Gastrocnemius medialis (tissue), 4 donors: ENCODE data around the gene ABI3BP. TPM values are rescaled to one million over a fixed set of nuclear protein-coding genes. Genes with fewer than 3 reads are reported as not detected.

Experiments
- ATAC-seq, 2 donors: fragments of 150-250 bp; one replicate each; pipeline ENCODE4 v1.9.1; 2016
- DNase-seq, 2 donors: peaks; one replicate each; pipeline ENCODE4 v3.0.0-alpha.2; 2019
- H3K27ac ChIP-seq, 4 donors: fragments of 200-600 bp; sonication (generic); 1 replicate in 1 of 4; 2 replicates in 3 of 4; pipeline ENCODE4 v1.5.1; 2016 to 2018; ENCODE audit warnings: mild to moderate bottlenecking in 2 of 4, moderate library complexity in 1 of 4
- H3K27me3 ChIP-seq, 3 donors: fragments of 200-600 bp; sonication (generic) in 2 of 3; 1 replicate in 1 of 3; 2 replicates in 2 of 3; pipeline versions ENCODE4 v1.5.1 to v1.6.0; 2016 to 2019; ENCODE audit warnings: mild to moderate bottlenecking in 1 of 3, moderate library complexity in 1 of 3
- H3K36me3 ChIP-seq, 2 donors: fragments of 200-600 bp; sonication (generic) in 1 of 2; one replicate each; pipeline ENCODE4 v1.5.1; 2017 to 2018
- H3K4me1 ChIP-seq, 2 donors: fragments of 200-600 bp; sonication (generic) in 1 of 2; one replicate each; pipeline ENCODE4 v1.5.1; 2016 to 2017; ENCODE audit warnings: mild to moderate bottlenecking in 2 of 2
- H3K4me3 ChIP-seq, 4 donors: fragments of 200-600 bp; sonication (generic) in 3 of 4; 1 replicate in 1 of 4; 2 replicates in 3 of 4; pipeline ENCODE4 v1.5.1; 2016 to 2019; ENCODE audit warnings: mild to moderate bottlenecking in 2 of 4
- H3K9me3 ChIP-seq, 3 donors: fragments of 200-600 bp; sonication (generic) in 2 of 3; 1 replicate in 1 of 3; 2 replicates in 2 of 3; pipeline ENCODE4 v1.5.1; 2016 to 2019
- POLR2A ChIP-seq, 2 donors: fragments of 450-650 bp; IDR thresholded peaks; one replicate each; pipeline ENCODE4 v1.6.1; 2017; ENCODE audit warnings: antibody characterized with exemption in 2 of 2, mild to moderate bottlenecking in 2 of 2, moderate library complexity in 2 of 2
- in situ Hi-C, 4 donors: fragments of 200-750 bp; cut with MboI; loops; one replicate each; pipeline versions ENCODE4 v1.15.0 to v1.8.0; 2017; ENCODE audit warnings: low sequenced_read_pairs in 4 of 4
- intact Hi-C: fragments of 100-400 bp; cut with DNase I; formaldehyde crosslinking; loops from one replicate; pipeline ENCODE4 v1.15.1; 2023; ENCODE audit warnings: low total_unique reads
- total RNA-seq, 4 donors: library from RNA; depleted of rRNA; stranded (reverse); fragments of >200 nt; gene quantifications; one replicate each; pipeline versions ENCODE4 v1.1.0 to v1.2.3, GENCODE V29; 2016
- TF ChIP-seq, protein P1 (sequence below), 5 experiments: fragments of 450-650 bp in 3 of 5; fragments of 200-600 bp in 2 of 5; sonication (generic) in 2 of 5; IDR thresholded peaks in 4 of 5; conservative IDR thresholded peaks in 1 of 5; 1 replicate in 4 of 5; 2 replicates in 1 of 5; pipeline ENCODE4 v1.5.1; 2016 to 2019; ENCODE audit warnings: antibody characterized with exemption in 5 of 5, mild to moderate bottlenecking in 3 of 5, moderate library complexity in 3 of 5

ABI3BP gene
- total RNA-seq, 4 donors from 2014 or later: 15.3 to 21.8 (median 19.5) TPM

DNA sequence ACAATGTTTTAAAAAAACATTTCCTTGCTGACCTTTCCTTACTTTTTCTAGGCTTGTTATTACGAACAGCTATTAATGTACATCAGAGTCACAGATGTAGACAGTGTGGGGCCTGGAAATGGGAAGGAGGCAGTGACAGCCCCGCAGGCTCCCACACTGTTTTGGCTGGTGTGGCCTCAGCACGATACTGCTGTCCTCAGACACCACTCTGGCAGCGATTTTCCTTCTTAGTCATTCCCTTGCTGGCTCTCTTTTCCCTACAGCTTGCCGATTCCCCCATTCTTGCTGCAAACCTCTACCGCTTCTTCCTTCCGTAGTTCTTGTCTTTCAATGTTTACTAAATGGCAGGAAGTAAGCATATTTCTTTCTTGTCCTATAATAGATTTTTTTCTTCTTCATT is 113.1 kb downstream of the ABI3BP start:
- peaks cover 0 to 12% of the 10 kb centered on the region in 2 donors for H3K4me1 ChIP-seq
- H3K36me3 ChIP-seq: no peaks in the 10 kb centered on the region
- ATAC-seq: peak in 1 of 2 donors; percentile 69
- TF ChIP-seq, protein P1, sequence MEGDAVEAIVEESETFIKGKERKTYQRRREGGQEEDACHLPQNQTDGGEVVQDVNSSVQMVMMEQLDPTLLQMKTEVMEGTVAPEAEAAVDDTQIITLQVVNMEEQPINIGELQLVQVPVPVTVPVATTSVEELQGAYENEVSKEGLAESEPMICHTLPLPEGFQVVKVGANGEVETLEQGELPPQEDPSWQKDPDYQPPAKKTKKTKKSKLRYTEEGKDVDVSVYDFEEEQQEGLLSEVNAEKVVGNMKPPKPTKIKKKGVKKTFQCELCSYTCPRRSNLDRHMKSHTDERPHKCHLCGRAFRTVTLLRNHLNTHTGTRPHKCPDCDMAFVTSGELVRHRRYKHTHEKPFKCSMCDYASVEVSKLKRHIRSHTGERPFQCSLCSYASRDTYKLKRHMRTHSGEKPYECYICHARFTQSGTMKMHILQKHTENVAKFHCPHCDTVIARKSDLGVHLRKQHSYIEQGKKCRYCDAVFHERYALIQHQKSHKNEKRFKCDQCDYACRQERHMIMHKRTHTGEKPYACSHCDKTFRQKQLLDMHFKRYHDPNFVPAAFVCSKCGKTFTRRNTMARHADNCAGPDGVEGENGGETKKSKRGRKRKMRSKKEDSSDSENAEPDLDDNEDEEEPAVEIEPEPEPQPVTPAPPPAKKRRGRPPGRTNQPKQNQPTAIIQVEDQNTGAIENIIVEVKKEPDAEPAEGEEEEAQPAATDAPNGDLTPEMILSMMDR (IDR thresholded peaks at IDR 0.05 in 4 of 5, conservative IDR thresholded peaks at IDR 0.05 in 1 of 5): no peak
- no peak for TF ChIP-seq POLR2A (IDR thresholded peaks at IDR 0.05)
- in situ Hi-C loops: no loop called here
- no peak overlapping the region for H3K4me3 ChIP-seq
- peak overlapping the region; percentile 24 to 45 (median 36) for H3K27ac ChIP-seq
- no peaks in the 10 kb centered on the region for H3K9me3 ChIP-seq
- no peaks in the 10 kb centered on the region for H3K27me3 ChIP-seq
- DNase-seq: peak; percentile 11 to 27
- intact Hi-C loops: no loop called here

DNA sequence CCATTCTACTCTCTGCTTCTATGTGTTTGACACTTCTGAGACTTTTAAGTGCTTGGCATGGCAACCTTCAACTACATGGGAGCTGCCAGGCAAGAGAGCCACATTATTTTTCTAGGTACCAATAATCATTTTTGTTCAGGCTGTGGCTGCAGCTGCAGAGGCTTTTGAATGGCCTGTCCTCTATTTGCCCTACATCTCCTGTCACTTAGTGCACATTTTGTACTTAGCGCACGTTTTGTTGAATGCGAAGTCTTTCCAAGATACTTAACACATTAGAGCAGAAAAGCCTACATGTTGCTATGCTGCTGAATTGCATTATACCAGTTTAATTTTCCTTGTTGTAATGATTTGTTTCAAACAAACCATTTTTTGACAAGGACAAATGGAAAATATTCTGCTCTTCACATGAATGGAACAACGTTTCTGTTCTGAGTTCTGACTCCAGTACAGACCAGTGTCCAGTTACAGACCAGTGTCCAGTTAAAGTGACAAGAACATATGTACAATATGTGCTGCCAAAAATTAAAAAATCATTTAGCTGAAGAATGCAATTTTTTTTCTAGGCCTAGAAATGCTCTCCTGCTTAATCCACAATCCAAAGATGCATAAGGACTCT is 113.9 kb downstream of the ABI3BP start:
- in situ Hi-C loops: no loop called here
- H3K4me1 ChIP-seq: peaks cover 0 to 12% of the 10 kb centered on the region in 2 donors
- peak overlapping the region; percentile 24 to 45 (median 34) for H3K27ac ChIP-seq
- no peak overlapping the region for H3K4me3 ChIP-seq
- no peaks in the 10 kb centered on the region for H3K27me3 ChIP-seq
- TF ChIP-seq POLR2A (IDR thresholded peaks at IDR 0.05): no peak
- TF ChIP-seq, protein P1 (IDR thresholded peaks at IDR 0.05 in 4 of 5, conservative IDR thresholded peaks at IDR 0.05 in 1 of 5): no peak
- intact Hi-C loops: no loop called here
- DNase-seq (no peak), ATAC-seq (peak in 1 of 2 donors; percentile 31)
- H3K36me3 ChIP-seq: no peaks in the 10 kb centered on the region
- no peaks in the 10 kb centered on the region for H3K9me3 ChIP-seq

DNA sequence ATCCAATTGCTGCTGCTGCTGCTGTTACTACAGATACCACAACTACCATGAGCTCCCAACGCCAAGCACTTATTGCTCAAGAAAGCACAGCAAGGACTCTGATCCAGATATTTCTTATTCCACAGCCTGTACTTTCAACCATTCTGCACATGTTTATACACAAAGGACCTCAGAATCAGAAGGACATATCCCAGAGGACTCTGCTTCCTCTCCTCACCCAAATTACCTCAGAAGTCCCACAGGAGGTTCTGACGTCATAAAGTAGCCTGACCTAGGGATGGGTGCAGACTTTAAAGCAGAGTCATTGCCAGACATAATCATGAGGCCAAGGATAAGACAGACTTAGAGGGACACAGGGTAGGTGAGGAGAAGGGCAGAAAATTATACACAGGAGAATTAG is 115.9 kb downstream of the ABI3BP start:
- Histone ChIP-seq H3K4me3 (no peak overlapping the region), H3K4me1 (peaks cover 0 to 12% of the 10 kb centered on the region in 2 donors), H3K9me3 (no peaks in the 10 kb centered on the region), H3K27me3 (no peaks in the 10 kb centered on the region), H3K36me3 (no peaks in the 10 kb centered on the region), H3K27ac (no peak overlapping the region)
- intact Hi-C loops: no loop called here
- TF ChIP-seq POLR2A (IDR thresholded peaks at IDR 0.05): no peak
- TF ChIP-seq, protein P1 (IDR thresholded peaks at IDR 0.05 in 4 of 5, conservative IDR thresholded peaks at IDR 0.05 in 1 of 5): no peak
- ATAC-seq (peak; percentile 31 to 36), DNase-seq (no peak)
- in situ Hi-C loops: no loop called here

DNA sequence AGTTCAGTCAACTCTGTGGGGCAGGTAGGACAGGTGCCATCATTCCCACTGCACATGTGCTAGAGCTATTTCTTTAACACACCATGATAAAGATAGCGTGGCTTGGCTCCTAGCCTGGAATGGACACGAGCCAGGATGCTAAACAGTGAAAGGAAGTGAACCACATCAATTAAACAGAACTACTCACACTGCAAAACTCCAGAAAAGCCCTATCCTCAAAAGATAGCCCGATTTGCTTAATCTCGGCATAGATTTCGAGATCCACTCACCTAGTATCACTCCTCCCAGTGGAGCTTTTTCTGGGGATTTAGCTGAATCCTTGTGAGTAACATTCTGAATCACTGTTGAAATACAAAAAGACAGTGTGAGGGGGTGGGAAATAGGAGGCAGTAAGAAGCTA is 118.0 kb downstream of the ABI3BP start:
- no peak for DNase-seq
- no peak for ATAC-seq
- Histone ChIP-seq H3K36me3 (no peaks in the 10 kb centered on the region), H3K27me3 (no peaks in the 10 kb centered on the region), H3K9me3 (no peaks in the 10 kb centered on the region), H3K4me1 (peaks cover 0 to 7% of the 10 kb centered on the region in 2 donors), H3K4me3 (no peak overlapping the region), H3K27ac (no peak overlapping the region)
- in situ Hi-C loops: no loop called here
- intact Hi-C loops: no loop called here
- TF ChIP-seq POLR2A (IDR thresholded peaks at IDR 0.05): no peak
- TF ChIP-seq, protein P1 (IDR thresholded peaks at IDR 0.05 in 4 of 5, conservative IDR thresholded peaks at IDR 0.05 in 1 of 5): no peak

DNA sequence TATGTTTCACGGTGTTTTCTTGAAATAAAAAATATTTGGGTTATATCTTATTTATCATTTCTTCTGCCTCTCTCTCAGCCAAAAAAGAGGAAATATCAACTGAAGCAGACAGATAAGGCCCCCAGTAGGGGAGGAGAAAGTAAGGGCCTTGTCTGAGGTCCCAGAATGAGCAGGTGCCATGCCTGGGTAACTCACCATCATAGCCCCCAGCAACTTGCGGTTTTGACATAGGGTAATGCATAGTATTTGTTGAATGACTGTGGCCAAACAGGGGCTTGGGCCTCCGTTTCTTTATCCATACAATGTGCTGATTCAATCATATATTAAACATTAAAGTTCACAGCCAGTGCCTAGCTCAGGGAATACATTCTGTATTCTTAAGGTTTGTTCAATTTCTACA is 119.6 kb downstream of the ABI3BP start:
- no peak for TF ChIP-seq POLR2A (IDR thresholded peaks at IDR 0.05)
- TF ChIP-seq, protein P1 (IDR thresholded peaks at IDR 0.05 in 4 of 5, conservative IDR thresholded peaks at IDR 0.05 in 1 of 5): no peak
- DNase-seq (no peak), ATAC-seq (no peak)
- Histone ChIP-seq H3K9me3 (no peaks in the 10 kb centered on the region), H3K27me3 (no peaks in the 10 kb centered on the region), H3K27ac (no peak overlapping the region), H3K4me1 (no peaks in the 10 kb centered on the region), H3K36me3 (no peaks in the 10 kb centered on the region), H3K4me3 (no peak overlapping the region)
- intact Hi-C loops (no loop called here), in situ Hi-C loops (no loop called here)
